GM12872 (cell line): ENCODE results near the gene PTPRB.

ENCODE experiments used
- TF ChIP-seq, protein P1 (sequence below): IDR thresholded peaks from 3 replicates; pipeline ENCODE4 v1.5.1; 2011; ENCODE audit warnings: low read depth, mild to moderate bottlenecking, low read length, moderate library complexity; ENCODE audit not compliant: insufficient read depth

The PTPRB gene

DNA sequence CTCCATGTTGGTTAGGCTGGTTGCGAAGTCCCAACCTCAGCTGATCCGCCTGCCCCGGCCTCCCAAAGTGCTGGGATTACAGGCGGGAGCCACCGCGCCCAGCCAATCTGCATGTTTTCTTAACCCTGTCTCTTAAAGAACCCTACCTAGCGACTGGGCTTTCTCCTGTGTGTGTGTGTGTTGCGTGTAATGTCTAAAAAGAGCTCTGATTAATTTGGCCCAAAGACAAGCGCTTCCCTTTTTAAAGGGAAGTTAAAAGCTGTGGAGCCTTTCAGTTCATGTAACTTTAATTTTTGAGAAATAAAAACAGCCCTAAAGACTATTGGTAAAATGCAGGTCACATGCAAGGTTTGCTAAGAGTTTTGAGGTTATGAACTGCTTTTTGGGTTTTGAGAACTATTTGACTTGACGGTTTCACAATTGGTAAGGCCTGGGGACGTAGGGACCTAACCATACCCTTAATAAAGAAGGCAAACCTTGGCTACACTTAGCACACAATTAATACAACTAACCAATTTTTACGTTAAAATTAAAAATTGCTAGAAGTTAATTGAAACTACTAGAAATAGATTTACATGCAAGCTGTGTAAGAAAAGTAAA is 167.9 kb downstream of the PTPRB start:
- TF ChIP-seq, protein P1, sequence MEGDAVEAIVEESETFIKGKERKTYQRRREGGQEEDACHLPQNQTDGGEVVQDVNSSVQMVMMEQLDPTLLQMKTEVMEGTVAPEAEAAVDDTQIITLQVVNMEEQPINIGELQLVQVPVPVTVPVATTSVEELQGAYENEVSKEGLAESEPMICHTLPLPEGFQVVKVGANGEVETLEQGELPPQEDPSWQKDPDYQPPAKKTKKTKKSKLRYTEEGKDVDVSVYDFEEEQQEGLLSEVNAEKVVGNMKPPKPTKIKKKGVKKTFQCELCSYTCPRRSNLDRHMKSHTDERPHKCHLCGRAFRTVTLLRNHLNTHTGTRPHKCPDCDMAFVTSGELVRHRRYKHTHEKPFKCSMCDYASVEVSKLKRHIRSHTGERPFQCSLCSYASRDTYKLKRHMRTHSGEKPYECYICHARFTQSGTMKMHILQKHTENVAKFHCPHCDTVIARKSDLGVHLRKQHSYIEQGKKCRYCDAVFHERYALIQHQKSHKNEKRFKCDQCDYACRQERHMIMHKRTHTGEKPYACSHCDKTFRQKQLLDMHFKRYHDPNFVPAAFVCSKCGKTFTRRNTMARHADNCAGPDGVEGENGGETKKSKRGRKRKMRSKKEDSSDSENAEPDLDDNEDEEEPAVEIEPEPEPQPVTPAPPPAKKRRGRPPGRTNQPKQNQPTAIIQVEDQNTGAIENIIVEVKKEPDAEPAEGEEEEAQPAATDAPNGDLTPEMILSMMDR: no peak

DNA sequence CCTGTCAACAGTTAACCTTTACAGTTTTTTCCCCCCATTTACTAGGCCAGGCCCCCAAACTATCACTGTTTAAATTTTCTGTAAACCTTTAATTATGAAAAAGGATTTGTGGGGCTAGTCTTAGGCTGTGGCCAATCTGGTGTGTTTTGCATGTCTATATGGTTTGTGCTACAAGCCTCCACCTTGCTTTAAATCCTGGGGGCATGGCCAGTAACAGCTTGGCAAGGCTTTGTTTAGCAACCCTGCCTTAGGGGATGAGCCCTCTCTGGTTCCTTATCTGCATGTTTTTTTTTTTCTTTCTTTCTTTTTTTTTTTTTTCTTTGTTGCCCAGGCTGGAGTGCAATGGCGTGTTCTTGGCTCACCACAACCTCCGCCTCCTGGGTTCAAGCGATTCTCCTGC is 168.5 kb downstream of the PTPRB start:
- TF ChIP-seq, protein P1: no peak

DNA sequence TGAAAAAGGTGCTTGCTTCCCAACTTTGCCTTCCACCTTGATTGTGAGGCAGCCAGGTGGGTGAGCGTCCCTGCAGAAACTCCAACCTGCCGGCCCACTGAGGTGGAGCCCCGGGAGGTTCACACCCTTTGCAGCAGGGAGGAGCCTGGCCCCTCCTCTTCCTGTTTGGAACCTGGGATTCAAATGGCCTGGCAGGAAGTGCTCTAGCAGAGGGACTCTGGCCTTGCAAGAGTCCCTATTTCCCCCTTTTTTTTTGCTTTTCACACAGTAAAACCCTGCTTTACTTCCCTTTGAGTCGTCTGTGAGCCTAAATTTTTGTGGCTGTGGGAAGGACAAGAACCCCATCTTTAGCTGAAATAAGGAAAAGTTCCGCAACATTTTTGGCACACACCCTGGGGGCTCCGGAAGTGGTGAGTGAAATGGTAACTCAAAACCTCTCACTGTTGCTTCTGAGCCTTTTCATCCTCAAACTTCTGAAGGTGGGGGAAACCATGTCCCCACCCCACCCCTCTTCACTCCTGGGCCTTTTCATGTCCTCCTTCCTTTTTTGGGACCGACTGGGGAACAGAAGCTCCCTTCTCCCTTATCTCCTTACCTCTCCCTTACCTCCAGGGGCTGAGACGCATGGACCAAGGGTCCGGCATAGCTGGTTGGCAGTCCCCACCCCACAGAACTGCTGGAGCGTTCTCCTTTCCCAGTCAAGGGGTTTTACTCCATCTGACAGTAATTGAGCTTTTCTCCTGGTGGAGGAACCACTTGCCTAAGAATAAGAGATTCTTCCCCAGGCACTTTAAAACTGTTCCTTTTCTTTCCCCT is 169.1 kb downstream of the PTPRB start:
- TF ChIP-seq, protein P1: no peak

DNA sequence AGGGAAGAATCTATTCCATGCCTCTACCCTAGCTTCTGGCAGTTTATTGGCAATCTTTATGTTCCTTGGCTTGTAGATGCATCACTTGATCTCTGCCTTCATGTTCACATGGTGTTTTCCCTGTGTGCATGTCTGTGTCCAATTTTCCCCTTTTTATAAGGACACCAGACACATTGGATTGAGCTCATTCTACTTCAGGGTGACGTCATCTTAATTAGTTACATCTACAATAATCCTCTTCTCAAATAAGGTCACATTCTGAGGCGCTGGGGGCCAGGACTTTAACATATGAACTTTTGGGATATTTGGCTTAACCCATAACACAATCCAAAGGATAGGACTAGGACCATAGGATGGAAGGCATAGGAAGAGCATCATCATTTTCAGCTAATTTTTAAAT is 169.8 kb downstream of the PTPRB start:
- TF ChIP-seq, protein P1: no peak

DNA sequence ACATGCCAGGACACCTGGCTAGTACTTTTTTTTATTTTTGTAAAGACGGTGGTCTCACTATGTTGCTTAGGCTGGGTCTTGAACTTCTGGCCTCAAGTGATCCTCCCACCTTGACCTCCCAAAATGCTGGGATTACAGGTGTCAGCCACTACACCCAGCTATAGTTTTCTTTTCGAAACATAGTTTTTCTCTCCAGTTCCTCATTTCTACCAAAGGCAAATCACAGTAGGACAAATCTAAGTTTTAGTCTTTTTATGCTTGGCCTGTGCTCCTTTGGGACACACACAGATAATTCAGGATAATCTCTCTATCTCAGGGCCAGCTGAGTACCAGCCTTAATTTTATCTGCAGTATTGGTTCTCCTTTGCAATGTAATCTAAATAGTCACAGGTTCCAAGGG is 170.5 kb downstream of the PTPRB start:
- TF ChIP-seq, protein P1: no peak
